K562 treated with DMSO at 1 percent for 12 hours (cell line): ENCODE measurements around the gene KCTD14. TPM values are rescaled to one million over a fixed set of nuclear protein-coding genes. Genes with fewer than 3 reads are reported as not detected.

ENCODE experiments used
- total RNA-seq: library from RNA; unstranded; fragments of 300-600 nt; gene quantifications from 2 replicates; pipeline ENCODE4 v1.2.3, GENCODE V29; 2022; ENCODE audit not compliant: insufficient read depth

KCTD14 gene, protein sequence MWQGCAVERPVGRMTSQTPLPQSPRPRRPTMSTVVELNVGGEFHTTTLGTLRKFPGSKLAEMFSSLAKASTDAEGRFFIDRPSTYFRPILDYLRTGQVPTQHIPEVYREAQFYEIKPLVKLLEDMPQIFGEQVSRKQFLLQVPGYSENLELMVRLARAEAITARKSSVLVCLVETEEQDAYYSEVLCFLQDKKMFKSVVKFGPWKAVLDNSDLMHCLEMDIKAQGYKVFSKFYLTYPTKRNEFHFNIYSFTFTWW
- total RNA-seq: not detected in 2 replicates

DNA sequence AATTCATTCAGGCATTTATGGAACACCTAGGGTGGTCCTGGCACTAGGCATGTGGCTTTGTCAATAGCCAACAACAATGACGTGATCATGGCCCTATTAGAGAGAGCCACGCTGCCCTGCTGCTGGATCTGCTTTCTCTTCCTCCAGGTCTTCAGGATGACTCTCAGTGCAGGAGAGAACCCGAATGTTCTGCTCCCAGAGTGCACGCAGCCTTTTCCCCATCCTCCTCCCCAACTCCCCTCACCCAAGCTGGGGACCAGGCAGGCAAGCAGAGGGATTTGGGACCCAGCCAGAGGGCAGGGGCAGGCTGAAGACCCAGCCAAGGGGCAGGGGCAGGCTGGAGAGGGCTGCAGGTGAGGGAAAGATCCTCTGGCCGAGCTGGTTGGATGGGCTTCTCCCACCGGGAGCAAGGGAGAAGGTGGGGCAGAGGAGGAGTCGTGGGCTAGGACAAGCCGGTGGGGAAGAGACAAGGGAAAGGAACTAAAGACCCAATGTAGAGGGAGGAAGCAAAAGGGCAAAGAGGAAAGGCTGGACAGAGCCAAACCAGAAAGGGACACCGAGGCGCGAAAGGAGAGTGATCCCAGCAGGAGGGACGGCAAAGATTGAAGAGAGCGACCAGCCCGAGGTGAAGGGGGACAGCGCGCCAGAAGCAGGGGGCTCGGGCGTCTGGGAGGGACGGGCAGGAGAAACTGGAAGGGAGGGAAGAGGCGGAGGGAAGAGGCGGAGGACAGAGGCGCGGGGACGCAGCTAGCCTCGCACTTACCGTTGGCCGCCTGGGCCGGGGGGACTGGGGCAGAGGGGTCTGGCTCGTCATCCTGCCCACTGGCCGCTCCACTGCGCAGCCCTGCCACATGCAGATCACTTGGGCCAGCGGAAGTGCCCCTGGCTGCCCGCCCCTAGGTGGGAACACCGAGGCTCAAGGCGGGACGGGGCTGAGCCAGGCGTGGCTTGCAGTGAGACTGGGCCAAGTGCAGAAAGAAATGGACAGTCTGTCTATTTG lies at the start of gene KCTD14:
KCTD14 (minus strand) TSS at position 880 of the 1,000 bp plus-strand sequence; CDS start at position 853, 27 bp downstream.

DNA sequence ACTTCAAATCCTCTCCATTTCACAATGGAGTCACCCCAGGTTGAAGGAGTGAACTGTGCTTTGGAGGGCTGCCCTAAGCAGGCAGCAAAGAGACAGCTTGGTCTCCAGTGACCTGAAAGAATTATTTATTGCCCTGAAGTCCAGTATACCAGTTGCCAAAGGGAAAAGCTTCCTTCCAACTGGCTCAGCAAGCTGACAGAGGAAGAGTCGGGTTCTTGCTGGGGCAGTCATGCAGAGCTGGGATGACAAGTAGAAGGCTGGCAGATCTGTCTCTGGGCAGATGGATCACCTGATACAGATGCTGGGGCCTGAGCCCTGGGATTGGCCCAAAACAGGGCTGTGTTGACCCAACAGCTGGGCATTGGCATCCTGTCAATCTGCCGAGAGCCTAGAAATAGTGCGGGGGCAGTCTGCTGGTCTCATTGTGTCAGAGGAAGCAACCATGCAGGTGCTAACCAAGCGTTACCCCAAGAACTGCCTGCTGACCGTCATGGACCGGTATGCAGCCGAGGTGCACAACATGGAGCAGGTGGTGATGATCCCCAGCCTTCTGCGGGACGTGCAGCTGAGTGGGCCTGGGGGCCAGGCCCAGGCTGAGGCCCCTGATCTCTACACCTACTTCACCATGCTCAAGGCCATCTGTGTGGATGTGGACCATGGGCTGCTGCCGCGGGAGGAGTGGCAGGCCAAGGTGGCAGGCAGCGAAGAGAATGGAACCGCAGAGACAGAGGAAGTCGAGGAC lies 40.5 kb upstream of the KCTD14 start, which contains the start of gene THRSP:
THRSP (plus strand) TSS at position 422 of the 742 bp plus-strand sequence; CDS start at position 443, 21 bp downstream.

DNA sequence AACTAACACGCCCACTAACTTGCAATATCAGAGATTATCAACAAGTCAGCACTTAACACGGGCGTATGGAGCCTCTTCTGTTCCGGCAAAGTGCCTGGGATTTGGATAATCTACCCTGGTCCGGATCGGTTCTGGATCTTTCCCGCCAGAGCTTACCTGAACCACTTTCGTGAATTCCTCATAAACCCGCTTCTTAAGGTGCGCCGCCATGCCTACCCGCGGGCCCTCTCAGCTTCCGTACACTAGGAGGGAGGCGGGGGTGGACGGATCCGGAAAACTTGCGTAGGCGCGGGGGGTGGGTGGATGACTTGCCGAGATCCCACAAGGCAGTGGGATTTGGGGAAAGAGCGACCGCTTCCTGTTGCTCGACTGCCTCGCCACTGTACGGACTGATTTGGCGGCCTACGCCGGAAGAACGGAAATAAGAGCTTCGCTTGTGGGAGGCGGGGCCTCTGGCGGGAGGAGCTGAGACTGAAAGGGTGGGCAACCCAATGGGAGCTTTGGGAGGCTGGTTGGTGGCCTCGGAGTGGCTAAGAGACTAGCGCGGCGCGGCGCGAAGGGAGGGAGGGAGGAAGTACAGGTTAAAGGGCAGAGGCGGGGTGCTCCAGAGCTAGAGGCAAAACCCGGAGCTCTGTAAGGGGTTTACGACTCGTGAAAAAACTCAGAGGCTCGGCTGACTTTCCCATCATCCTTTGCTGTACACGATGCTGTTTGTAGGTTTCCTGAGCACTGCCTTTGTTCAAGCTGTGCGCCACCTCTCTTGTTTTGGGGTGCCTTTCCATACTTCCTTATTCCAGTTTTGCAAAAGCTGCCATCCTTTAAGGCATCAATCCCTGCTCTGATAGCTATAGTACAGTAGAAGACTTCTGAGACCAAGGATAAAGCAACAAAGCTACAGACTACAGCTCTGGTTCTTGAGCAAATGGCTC lies 28.4 kb downstream of the KCTD14 start, which contains the start of gene INTS4:
INTS4 (minus strand) TSS at position 235 of the 929 bp plus-strand sequence; CDS start at position 210, 25 bp downstream.

Other genes starting within 250 kb of the KCTD14 start
- 28.7 and 30.5 TPM in 2 replicates for gene RSF1, start 202.6 kb downstream of the KCTD14 start, total RNA-seq
- gene AAMDC, start 202.1 kb downstream of the KCTD14 start, total RNA-seq: 63.6 and 76.3 TPM in 2 replicates
- 22.2 and 46.1 TPM in 2 replicates for gene INTS4, start 28.6 kb downstream of the KCTD14 start, total RNA-seq
- gene THRSP, start 40.6 kb upstream of the KCTD14 start, total RNA-seq: 1.7 and 1.8 TPM in 2 replicates
- 515 and 694 TPM in 2 replicates for gene NDUFC2, start 56.6 kb upstream of the KCTD14 start, total RNA-seq
- 17.6 and 37.0 TPM in 2 replicates for gene ALG8, start 116.3 kb upstream of the KCTD14 start, total RNA-seq
- 3.7 and 7.4 TPM in 2 replicates for gene KCTD21, start 165.3 kb upstream of the KCTD14 start, total RNA-seq
- 5.1 and 8.5 TPM in 2 replicates for gene USP35, start 165.6 kb upstream of the KCTD14 start, total RNA-seq